Measurements from ENCODE around the gene PPP2R3C. TPM values are rescaled to one million over a fixed set of nuclear protein-coding genes. Genes with fewer than 3 reads are reported as not detected.
"Not testable (repeated sequence)": the region's sequence is repeated elsewhere in the genome, so short reads cannot be mapped to it uniquely, and the experiment has no call there.

PPP2R3C gene
- total RNA-seq, 1 experiment from 2014 or later, result 15.2 TPM

GRCh38 chr14:35043046-35043445, 78.7 kb downstream of the PPP2R3C start:
- Histone ChIP-seq H3K79me2 (ENCODE audit: low read length) (peaks cover 14% of the 10 kb centered on the region), H3K9me2 (replicated peaks; ENCODE audit: low read length) (no peaks in the 10 kb centered on the region), H3K27me3 (ENCODE audit: low read length) (no peaks in the 10 kb centered on the region), H3K4me1 (ENCODE audit: insufficient read depth, low read length) (peaks cover 13% of the 10 kb centered on the region), H3K27ac (ENCODE audit: low read length) (no peak overlapping the region), H3K9ac (ENCODE audit: low read length) (no peak overlapping the region), H3K4me2 (ENCODE audit: low read length) (no peak overlapping the region), H3K4me3 (ENCODE audit: low read length) (no peak overlapping the region), H4K20me1 (ENCODE audit: low read length) (no peaks in the 10 kb centered on the region), H3K36me3 (ENCODE audit: low read depth, low read length) (peaks cover 3% of the 10 kb centered on the region; the same call in 1 of the 2 replicates), H2AFZ (ENCODE audit: low read length) (no peak overlapping the region), H3F3A (ENCODE audit: low read length, unreplicated experiment) (peaks cover 2% of the 10 kb centered on the region), H3K9me3 (ENCODE audit: low read length) (no peaks in the 10 kb centered on the region)
- CTCF ChIA-PET, result interaction anchor here (1.1 kb wide), 1 partner anchor 9 kb away, joined by 3 read pairs; no protein-coding TSS in a partner anchor
- no peak for ATAC-seq
- intact Hi-C loops (cut with micrococcal nuclease), result no loop called here
- POLR2A ChIA-PET (ENCODE audit: unreplicated experiment), result interaction anchor here (0.6 kb wide), 2 partner anchors 60 to 249 kb away, joined by 4 to 20 read pairs; partner anchors contain the start of genes PSMA6 and SRP54
- no peak for DNase-seq
- BruUV-seq (replicated peaks), result no TSS peak
- TF ChIP-seq EZH2phosphoT487 (IDR thresholded peaks at IDR 0.05; ENCODE audit: borderline replicate concordance, low read length) (no peak), CTCF (conservative IDR thresholded peaks at IDR 0.05; ENCODE audit: low read depth, low read length) (no peak), EZH2 (IDR thresholded peaks at IDR 0.05; ENCODE audit: low read length, unreplicated experiment) (no peak)

GRCh38 chr14:35042632-35043031, 79.2 kb downstream of the PPP2R3C start:
- H3K4me1 ChIP-seq (ENCODE audit: insufficient read depth, low read length), result peaks cover 9% of the 10 kb centered on the region
- no peaks in the 10 kb centered on the region for H3K9me2 ChIP-seq (replicated peaks; ENCODE audit: low read length)
- H4K20me1 ChIP-seq (ENCODE audit: low read length), result no peaks in the 10 kb centered on the region
- peaks cover 10% of the 10 kb centered on the region for H3K79me2 ChIP-seq (ENCODE audit: low read length)
- ChIA-PET POLR2A (ENCODE audit: unreplicated experiment) (interaction anchor here (0.6 kb wide), 2 partner anchors 60 to 249 kb away, joined by 4 to 20 read pairs; partner anchors contain the start of genes PSMA6 and SRP54), CTCF (interaction anchor here (1.1 kb wide), 1 partner anchor 9 kb away, joined by 3 read pairs; no protein-coding TSS in a partner anchor)
- H3F3A ChIP-seq (ENCODE audit: low read length, unreplicated experiment), result peaks cover 2% of the 10 kb centered on the region
- no peaks in the 10 kb centered on the region for H3K36me3 ChIP-seq (ENCODE audit: low read depth, low read length)
- no peak overlapping the region for H3K4me3 ChIP-seq (ENCODE audit: low read length)
- H3K27ac ChIP-seq (ENCODE audit: low read length), result no peak overlapping the region
- no peak overlapping the region for H2AFZ ChIP-seq (ENCODE audit: low read length)
- intact Hi-C loops (cut with micrococcal nuclease), result no loop called here
- no TSS peak for BruUV-seq (replicated peaks)
- ATAC-seq (no peak), DNase-seq (no peak)
- no peaks in the 10 kb centered on the region for H3K27me3 ChIP-seq (ENCODE audit: low read length)
- no peaks in the 10 kb centered on the region for H3K9me3 ChIP-seq (ENCODE audit: low read length)
- TF ChIP-seq CTCF (conservative IDR thresholded peaks at IDR 0.05; ENCODE audit: low read depth, low read length) (no peak), EZH2 (IDR thresholded peaks at IDR 0.05; ENCODE audit: low read length, unreplicated experiment) (no peak), EZH2phosphoT487 (IDR thresholded peaks at IDR 0.05; ENCODE audit: borderline replicate concordance, low read length) (no peak)
- no peak overlapping the region for H3K4me2 ChIP-seq (ENCODE audit: low read length)
- H3K9ac ChIP-seq (ENCODE audit: low read length), result no peak overlapping the region

- POLR2A ChIA-PET (ENCODE audit: unreplicated experiment); H3K4me3 ChIP-seq (ENCODE audit: low read length): not testable (repeated sequence)
These were observed 83.5 kb downstream of the PPP2R3C start for GRCh38 chr14:35038312-35038711.

More at GRCh38 chr14:35038312-35038711, 83.5 kb downstream of the PPP2R3C start:
- ATAC-seq; H3K4me2 ChIP-seq (ENCODE audit: low read length); H2AFZ ChIP-seq (ENCODE audit: low read length); H3K27me3 ChIP-seq (ENCODE audit: low read length); H3F3A ChIP-seq (ENCODE audit: low read length, unreplicated experiment); H3K9me2 ChIP-seq (replicated peaks; ENCODE audit: low read length); intact Hi-C loops (cut with micrococcal nuclease); H4K20me1 ChIP-seq (ENCODE audit: low read length); H3K27ac ChIP-seq (ENCODE audit: low read length); H3K9ac ChIP-seq (ENCODE audit: low read length); DNase-seq; H3K4me1 ChIP-seq (ENCODE audit: insufficient read depth, low read length); H3K79me2 ChIP-seq (ENCODE audit: low read length); CTCF ChIA-PET; BruUV-seq (replicated peaks); H3K9me3 ChIP-seq (ENCODE audit: low read length): not testable (repeated sequence)
- peaks cover 13% of the 10 kb centered on the region for H3K36me3 ChIP-seq (ENCODE audit: low read depth, low read length)

Other genes starting within 250 kb of the PPP2R3C start
- 24.7 and 30.6 TPM in 2 replicates for gene BAZ1A, start 246.6 kb downstream of the PPP2R3C start, total RNA-seq (2014; rRNA removed)
- 49.3 and 75.5 TPM in 2 replicates for gene SRP54, start 139.0 kb downstream of the PPP2R3C start, total RNA-seq (2014; rRNA removed)
- 36.2 and 62.8 TPM in 2 replicates for gene FAM177A1, start 75.7 kb downstream of the PPP2R3C start, total RNA-seq (2014; rRNA removed)
- gene PRORP, start 562 bp upstream of the PPP2R3C start, total RNA-seq (2014; rRNA removed), result 25.1 and 25.3 TPM in 2 replicates
- 307 and 308 TPM in 2 replicates for gene PSMA6, start 170.4 kb upstream of the PPP2R3C start, total RNA-seq (2014; rRNA removed)